Activated naive CD4-positive, alpha-beta T cell treated with anti-CD3 and anti-CD28 coated beads, Interleukin-2, amount 50 U/mL, for 72 hours (primary cell): ENCODE results near the gene TMEM270. TPM values are rescaled to one million over a fixed set of nuclear protein-coding genes. Genes with fewer than 3 reads are reported as not detected.
"Not testable (repeated sequence)": the region's sequence is repeated elsewhere in the genome, so short reads cannot be mapped to it uniquely, and the experiment has no call there.

Experiments
- ATAC-seq, 2 donors: fragments of 150-1000 bp; cut with Tn5 transposase; 2 replicates each; pipeline ENCODE4 v1.10.0; 2021; ENCODE audit warnings: mild to moderate bottlenecking in 2 of 2, moderate library complexity in 2 of 2
- DNase-seq, 2 donors: peaks; one replicate each; pipeline ENCODE4 v3.0.0; 2021 to 2022; ENCODE audit warnings: low spot score in 2 of 2
- H3K27ac Mint-ChIP-seq, 2 donors: one replicate each; pipeline ENCODE4 v1.8.0; 2022; ENCODE audit warnings: mild to moderate bottlenecking in 2 of 2, mixed read lengths in 2 of 2
- H3K36me3 Mint-ChIP-seq, 2 donors: one replicate each; pipeline ENCODE4 v1.8.0; 2022; ENCODE audit warnings: mixed read lengths in 2 of 2
- H3K9me3 Mint-ChIP-seq, 2 donors: one replicate each; pipeline ENCODE4 v1.8.0; 2022; ENCODE audit warnings: mixed read lengths in 2 of 2
- total RNA-seq, 2 donors: library from RNA; stranded (reverse); gene quantifications; one replicate each; pipeline ENCODE4 v1.2.3, GENCODE V29; 2022

Gene TMEM270
- total RNA-seq, 2 donors from 2014 or later: not detected

GRCh38 chr7:73844131-73844547 is 16.8 kb upstream of the TMEM270 start:
- DNase-seq (no peak), ATAC-seq (no peak)
- H3K9me3 Mint-ChIP-seq: no peaks in the 10 kb centered on the region
- H3K36me3 Mint-ChIP-seq: no peaks in the 10 kb centered on the region
- H3K27ac Mint-ChIP-seq: no peak overlapping the region

DNA sequence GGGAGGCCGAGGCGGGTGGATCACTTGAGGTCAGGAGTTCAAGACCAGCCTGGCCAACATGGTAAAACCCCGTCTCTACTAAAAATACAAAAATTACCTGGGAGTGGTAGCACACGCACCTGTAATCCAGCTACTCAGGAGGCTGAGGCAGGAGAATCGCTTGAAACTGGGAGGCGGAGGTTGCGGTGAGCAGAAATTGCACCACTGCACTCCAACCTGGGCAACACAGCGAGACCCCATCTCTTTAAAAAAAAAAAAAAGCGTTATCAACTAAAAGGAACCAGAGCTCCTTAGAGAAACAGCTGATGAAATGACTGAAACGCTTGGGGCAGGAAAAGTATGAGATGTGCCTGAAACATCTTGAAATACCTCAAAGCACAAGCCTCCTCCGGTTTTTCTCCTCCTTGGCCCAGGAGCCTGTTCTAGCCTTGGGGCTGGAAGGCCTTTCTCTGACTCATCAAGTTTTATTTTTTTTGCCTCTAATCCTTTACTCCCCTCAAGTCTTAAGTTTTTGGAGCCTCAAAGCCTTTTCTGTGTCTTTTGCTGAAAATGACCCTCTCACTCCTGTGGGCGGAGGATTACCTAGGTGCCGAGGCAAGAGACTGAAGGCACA is 16.0 kb upstream of the TMEM270 start:
- no peaks in the 10 kb centered on the region for H3K9me3 Mint-ChIP-seq
- ATAC-seq (no peak), DNase-seq (no peak)
- H3K36me3 Mint-ChIP-seq: no peaks in the 10 kb centered on the region
- no peak overlapping the region for H3K27ac Mint-ChIP-seq

DNA sequence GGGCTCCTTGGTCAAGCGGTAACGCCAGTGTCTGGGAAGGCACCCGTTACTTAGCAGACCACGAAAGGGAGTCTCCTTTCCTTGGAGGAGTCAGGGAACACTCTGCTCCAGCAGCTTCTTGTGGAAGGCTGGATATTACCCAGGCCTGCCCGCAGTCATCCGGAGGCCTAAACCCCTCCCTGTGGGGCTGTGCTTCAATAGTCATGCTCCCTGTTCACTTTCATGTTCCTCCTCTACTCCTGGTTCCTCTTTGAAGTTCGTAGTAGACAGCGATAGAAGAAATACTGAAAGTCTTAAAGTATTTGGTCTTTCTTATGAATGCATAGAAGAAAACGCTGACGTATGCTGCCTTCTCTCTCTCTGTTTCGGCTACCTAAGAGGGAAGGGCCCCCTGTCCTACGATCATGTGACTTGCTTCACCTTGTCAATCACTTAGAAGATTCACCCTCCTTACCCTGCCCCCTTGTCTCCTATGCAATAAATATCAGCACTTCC is 15.2 kb upstream of the TMEM270 start:
- not testable (repeated sequence) for H3K36me3 Mint-ChIP-seq, DNase-seq, ATAC-seq, H3K27ac Mint-ChIP-seq, H3K9me3 Mint-ChIP-seq

GRCh38 chr7:73847941-73848723 is 12.8 kb upstream of the TMEM270 start:
- DNase-seq (no peak), ATAC-seq (no peak)
- H3K27ac Mint-ChIP-seq: no peak overlapping the region
- no peaks in the 10 kb centered on the region for H3K9me3 Mint-ChIP-seq
- no peaks in the 10 kb centered on the region for H3K36me3 Mint-ChIP-seq

DNA sequence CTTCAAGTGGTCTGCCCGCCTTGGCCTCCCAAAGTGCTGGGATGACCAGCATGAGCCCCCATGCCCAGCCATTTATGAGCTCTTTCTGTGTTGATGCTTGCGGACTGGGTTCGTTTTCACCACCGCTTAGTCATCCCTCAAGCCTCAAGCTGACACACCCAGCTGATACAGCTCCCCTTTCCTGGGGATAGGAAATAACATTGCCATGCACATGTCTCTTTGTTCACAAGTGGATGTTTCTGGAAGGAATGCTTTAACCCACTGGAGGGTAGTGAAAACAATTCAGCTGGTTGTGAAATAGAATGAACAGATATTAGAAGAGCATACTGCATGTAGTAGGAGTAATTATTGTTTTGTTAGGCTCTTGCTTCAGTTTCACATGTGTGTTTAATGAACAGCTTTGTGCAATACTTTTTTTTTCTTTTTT is 10.2 kb upstream of the TMEM270 start:
- H3K27ac Mint-ChIP-seq: peak overlapping the region; percentile 53 to 55
- no peaks in the 10 kb centered on the region for H3K9me3 Mint-ChIP-seq
- no peak for ATAC-seq
- no peaks in the 10 kb centered on the region for H3K36me3 Mint-ChIP-seq
- no peak for DNase-seq

DNA sequence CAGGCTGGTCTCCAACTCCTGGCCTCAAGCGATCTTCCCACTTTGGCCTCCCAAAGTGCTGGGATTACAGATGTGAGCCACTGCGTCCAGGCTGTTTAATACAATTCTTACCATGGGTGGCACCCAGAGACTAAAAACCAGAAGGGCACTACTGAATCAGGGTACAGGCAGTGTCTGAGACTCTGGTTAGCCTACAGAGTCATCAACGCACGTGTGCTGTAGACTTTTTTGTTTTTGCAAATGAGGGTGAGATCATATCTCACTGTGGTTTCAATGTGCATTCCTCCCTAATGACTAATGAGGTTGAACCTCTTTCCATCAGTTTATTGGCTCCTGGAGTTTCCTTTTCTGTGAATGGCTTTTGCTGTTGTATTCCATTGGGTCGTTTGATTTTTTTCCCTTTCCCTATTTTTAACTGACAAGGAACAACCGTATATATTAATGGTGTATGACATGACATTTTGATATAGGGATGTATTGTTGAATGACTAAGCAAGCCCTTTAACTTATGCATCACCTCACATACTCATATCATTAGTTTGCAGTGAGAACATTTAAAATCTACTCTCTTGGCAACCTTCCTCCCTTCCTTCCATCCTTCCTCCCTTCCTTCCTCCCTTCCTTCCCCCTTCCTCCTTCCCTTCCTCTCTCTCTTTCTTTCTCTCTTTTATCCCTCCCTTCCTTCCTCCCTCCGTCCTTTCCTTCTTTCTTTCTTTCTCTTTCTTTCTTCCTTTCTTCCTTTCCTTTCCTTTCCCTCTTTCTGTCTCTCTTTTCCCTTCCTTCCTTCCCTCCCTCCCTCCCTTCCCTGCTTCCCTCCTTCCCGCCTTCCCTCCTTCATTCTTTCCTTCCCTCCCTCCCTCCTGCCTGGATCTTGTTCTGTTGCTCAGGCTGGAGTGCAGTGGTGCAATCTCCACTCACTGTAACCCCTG is 9.3 kb upstream of the TMEM270 start:
- ATAC-seq (peak; percentile 94 to 97), DNase-seq (peak in 1 of 2 donors; percentile 52)
- Mint-ChIP-seq H3K9me3 (no peaks in the 10 kb centered on the region), H3K36me3 (no peaks in the 10 kb centered on the region), H3K27ac (peak overlapping the region; percentile 53 to 82)

GRCh38 chr7:73852500-73852899 is 8.5 kb upstream of the TMEM270 start:
- H3K27ac Mint-ChIP-seq: no peak overlapping the region
- DNase-seq: no peak

GRCh38 chr7:73856941-73857340 is 4.0 kb upstream of the TMEM270 start:
- Mint-ChIP-seq H3K9me3 (no peaks in the 10 kb centered on the region), H3K36me3 (no peaks in the 10 kb centered on the region), H3K27ac (no peak overlapping the region)
- ATAC-seq: no peak
- no peak for DNase-seq

More at GRCh38 chr7:73852500-73852899, 8.5 kb upstream of the TMEM270 start:
- Mint-ChIP-seq H3K9me3 (no peaks in the 10 kb centered on the region), H3K36me3 (no peaks in the 10 kb centered on the region)
- ATAC-seq: no peak

DNA sequence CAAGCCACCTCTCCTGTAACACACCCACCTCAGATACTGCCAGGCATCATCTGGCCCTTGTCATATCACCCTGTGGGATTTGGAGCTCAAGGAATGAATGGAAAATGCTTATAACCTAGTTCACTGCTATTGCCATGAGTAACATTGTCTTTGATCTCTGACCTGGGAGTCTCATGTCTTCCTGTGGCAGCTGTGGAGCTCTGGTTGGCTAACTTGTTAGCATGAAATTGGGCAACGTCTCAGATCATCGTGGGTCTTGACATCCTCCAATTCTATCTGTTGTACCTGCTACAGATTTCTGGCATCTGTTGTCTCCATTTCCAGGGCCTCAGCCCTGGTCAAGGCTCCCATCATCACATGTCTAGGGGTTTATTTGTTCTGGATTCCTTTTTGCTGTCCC is 2.2 kb upstream of the TMEM270 start:
- ATAC-seq: peak; percentile 11 to 46

GRCh38 chr7:73861305-73861704 is 346 bp downstream of the TMEM270 start:
- ATAC-seq (no peak), DNase-seq (no peak)
- Mint-ChIP-seq H3K27ac (peak overlapping the region in 1 of 2 donors; percentile 10), H3K9me3 (no peaks in the 10 kb centered on the region), H3K36me3 (no peaks in the 10 kb centered on the region)

More for the DNA sequence above, 2.2 kb upstream of the TMEM270 start:
- Mint-ChIP-seq H3K27ac (no peak overlapping the region), H3K9me3 (no peaks in the 10 kb centered on the region), H3K36me3 (no peaks in the 10 kb centered on the region)
- DNase-seq: no peak

DNA sequence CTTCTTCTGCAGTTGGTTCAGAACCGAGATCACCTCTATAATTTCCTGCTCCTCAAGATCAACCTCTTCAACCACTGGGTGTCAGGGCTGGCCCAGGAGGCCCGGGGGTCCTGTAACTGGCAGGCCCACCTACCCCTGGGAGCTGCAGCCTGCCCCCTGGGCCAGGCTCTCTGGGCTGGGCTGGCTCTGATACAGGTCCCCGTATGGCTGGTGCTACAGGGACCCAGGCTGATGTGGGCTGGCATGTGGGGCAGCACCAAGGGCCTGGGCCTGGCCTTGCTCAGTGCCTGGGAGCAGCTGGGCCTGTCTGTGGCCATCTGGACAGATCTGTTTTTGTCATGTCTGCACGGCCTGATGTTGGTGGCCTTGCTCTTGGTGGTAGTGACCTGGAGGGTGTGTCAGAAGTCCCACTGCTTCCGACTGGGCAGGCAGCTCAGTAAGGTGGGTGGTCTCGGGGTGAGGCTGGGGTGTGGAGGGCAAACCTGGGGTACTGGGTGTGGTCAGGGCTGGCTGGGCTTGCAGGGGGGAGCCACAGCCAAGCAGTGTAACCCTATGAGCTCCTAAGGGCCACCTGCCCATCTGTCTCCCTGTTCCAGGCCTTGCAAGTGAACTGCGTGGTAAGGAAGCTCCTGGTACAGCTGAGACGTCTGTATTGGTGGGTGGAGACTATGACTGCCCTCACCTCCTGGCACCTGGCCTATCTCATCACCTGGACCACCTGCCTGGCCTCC is 4.2 kb downstream of the TMEM270 start:
- Mint-ChIP-seq H3K36me3 (no peaks in the 10 kb centered on the region), H3K9me3 (no peaks in the 10 kb centered on the region), H3K27ac (no peak overlapping the region)
- ATAC-seq (no peak), DNase-seq (no peak)

DNA sequence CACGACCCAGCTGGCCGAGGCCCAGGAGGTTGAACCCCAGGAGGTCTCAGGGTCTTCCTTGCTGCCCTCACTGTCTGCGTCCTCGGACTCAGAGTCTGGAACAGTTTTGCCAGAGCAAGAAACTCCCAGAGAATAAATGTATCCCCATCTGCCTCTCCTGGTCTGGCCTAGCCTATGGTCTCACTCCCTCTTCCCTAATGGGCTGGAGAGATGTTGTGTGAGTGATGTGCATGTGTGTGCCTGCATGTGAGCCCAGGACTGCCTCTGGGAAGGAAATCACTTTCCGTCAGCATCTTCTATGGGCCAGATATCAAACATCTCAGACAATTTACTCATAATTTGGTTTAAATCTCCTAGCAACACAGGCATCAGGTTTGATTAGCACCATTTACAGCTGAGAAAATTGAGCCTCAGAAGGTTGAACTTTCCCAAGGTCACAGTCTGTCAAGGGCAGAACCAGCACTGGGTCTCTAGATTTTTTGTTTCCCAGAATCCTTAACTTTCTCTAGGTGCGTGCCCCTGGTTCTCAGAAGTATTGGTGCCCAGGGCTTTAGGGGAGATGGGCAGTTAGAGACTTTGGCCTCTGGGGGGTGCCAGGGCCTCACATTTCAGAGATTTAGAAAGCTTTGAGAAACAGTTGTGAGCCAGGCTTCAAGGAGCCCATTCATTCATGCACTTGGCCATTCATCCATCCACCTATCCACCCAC is 4.9 kb downstream of the TMEM270 start:
- Mint-ChIP-seq H3K27ac (no peak overlapping the region), H3K36me3 (no peaks in the 10 kb centered on the region), H3K9me3 (no peaks in the 10 kb centered on the region)
- peak in 1 of 2 donors; percentile 58 for ATAC-seq
- DNase-seq: no peak

DNA sequence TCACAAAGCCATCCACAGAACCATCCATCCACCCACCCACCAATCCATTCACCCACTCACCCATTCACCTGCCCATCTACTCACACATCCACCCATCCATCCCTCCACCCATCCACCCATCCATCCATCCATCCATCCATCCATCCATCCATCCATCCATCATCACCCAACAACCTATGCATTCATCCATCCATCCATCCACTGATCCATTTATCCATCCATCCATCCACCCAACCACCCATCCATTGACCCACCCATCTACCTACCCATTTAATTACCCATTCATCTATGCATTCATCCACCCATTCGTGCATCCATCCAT is 5.4 kb downstream of the TMEM270 start:
- ATAC-seq: no peak
- Mint-ChIP-seq H3K9me3 (no peaks in the 10 kb centered on the region), H3K27ac (peak overlapping the region in 1 of 2 donors; percentile 51), H3K36me3 (no peaks in the 10 kb centered on the region)
- DNase-seq: no peak

DNA sequence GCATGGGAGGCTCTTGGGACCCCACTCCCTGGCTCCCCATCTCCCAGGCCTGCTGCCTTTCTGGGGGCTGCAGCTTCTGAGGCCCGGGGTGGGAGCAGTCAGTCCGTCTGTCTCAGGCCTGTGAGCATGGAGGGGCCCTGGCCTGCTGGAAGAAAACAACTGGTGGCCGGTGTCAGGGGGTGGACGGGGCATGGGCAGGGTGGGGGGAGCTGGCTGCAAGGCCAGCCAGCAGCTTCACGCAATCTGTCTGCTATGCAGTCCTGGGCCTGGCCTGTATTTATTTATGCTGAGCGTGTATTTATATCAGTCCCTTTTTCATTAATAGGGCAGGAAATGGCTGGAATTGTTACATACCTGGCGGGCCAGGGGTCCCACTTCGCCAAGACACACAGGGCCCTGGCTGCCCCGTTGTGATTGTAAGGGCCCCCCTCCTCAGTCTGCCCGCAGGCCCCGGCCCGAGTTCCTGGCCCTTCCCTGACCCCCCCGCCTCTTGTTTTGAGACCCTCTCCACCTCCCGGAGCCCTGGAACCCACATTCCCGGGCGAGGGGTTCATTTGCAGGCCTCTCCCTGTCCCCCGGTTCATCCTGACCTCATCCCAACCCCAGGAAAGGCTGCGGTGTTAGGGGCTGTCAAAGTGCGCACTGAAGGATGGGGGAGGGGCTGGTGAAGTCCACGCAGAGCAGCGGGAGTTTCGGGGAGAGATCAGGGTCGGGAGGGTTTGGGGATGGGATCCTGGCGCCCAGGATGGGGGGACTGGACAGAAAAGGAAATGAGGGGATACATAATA is 8.2 kb downstream of the TMEM270 start:
- Mint-ChIP-seq H3K36me3 (no peaks in the 10 kb centered on the region), H3K9me3 (no peaks in the 10 kb centered on the region), H3K27ac (no peak overlapping the region)
- no peak for DNase-seq
- no peak for ATAC-seq

DNA sequence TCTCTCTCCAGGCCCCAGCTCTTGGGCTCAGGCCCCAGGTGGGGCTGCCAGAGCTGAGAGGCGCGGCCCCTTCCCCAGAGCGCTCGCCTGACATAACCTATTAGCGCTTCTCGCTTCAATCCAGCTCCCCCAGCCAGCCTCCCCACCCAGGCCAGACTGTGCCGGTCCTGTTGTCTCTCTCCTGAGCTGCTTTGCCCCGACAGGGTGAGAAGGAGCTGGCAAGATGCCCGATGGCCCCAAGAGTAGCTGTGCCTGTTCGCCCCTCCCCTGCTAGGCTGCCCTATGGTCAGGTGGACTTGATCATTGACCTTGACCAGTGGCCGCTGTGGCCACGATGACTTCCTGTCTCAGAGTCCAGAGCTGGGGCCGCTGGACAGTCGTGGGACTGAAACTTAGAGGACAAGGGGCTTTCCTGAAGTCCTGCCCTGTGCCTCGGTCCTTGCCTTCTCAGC is 9.1 kb downstream of the TMEM270 start:
- ATAC-seq (no peak), DNase-seq (no peak)
- Mint-ChIP-seq H3K27ac (no peak overlapping the region), H3K36me3 (no peaks in the 10 kb centered on the region), H3K9me3 (no peaks in the 10 kb centered on the region)
